MG63 (cell line): ENCODE measurements around the gene ABHD15. TPM values are rescaled to one million over a fixed set of nuclear protein-coding genes. Genes with fewer than 3 reads are reported as not detected.

Experiments
- DNase-seq: peaks from one replicate; pipeline ENCODE4 v3.0.0-alpha.2; 2020
- H3K27me3 ChIP-seq: fragments of 250-450 bp; sonication (Bioruptor Pico); 2 replicates; pipeline ENCODE4 v1.5.1; 2020; ENCODE audit warnings: mild to moderate bottlenecking, moderate library complexity
- H3K36me3 ChIP-seq: fragments of 250-450 bp; sonication (Bioruptor Pico); 2 replicates; pipeline ENCODE4 v1.5.1; 2020; ENCODE audit warnings: mild to moderate bottlenecking, moderate library complexity
- H3K4me3 ChIP-seq: fragments of 250-450 bp; sonication (Bioruptor Pico); 2 replicates; pipeline ENCODE4 v1.5.1; 2020; ENCODE audit warnings: mild to moderate bottlenecking, moderate library complexity
- H3K9me3 ChIP-seq: fragments of 250-450 bp; sonication (Bioruptor Pico); 2 replicates; pipeline ENCODE4 v1.5.1; 2020; ENCODE audit warnings: mild to moderate bottlenecking, moderate library complexity
- total RNA-seq: library from RNA; depleted of rRNA; stranded (reverse); fragments of >200 nt; shearing (Covaris generic); gene quantifications from 2 replicates; pipeline ENCODE4 v1.2.3, GENCODE V29; 2014; ENCODE audit warnings: low replicate concordance

The ABHD15 gene
- total RNA-seq, 1 experiment from 2014 or later = 8.9 TPM

- H3K27me3 ChIP-seq = no peaks in the 10 kb centered on the region
- no peaks in the 10 kb centered on the region for H3K9me3 ChIP-seq
- H3K4me3 ChIP-seq = no peak overlapping the region
- peaks cover 84% of the 10 kb centered on the region for H3K36me3 ChIP-seq
- peak; percentile 44 for DNase-seq
Observed at GRCh38 chr17:29577385-29578211, 10.8 kb upstream of the ABHD15 start.

GRCh38 chr17:29577001-29577370 lies 10.1 kb upstream of the ABHD15 start:
- H3K36me3 ChIP-seq = peaks cover 79% of the 10 kb centered on the region
- no peaks in the 10 kb centered on the region for H3K9me3 ChIP-seq
- no peaks in the 10 kb centered on the region for H3K27me3 ChIP-seq
- no peak for DNase-seq
- H3K4me3 ChIP-seq = no peak overlapping the region

- no peak overlapping the region for H3K4me3 ChIP-seq
- H3K36me3 ChIP-seq = peaks cover 73% of the 10 kb centered on the region
- no peak for DNase-seq
- no peaks in the 10 kb centered on the region for H3K9me3 ChIP-seq
- H3K27me3 ChIP-seq = no peaks in the 10 kb centered on the region
Observed at GRCh38 chr17:29576214-29577000, 9.6 kb upstream of the ABHD15 start.

- no peak overlapping the region for H3K4me3 ChIP-seq
- no peaks in the 10 kb centered on the region for H3K9me3 ChIP-seq
- DNase-seq = no peak
- peaks cover 66% of the 10 kb centered on the region for H3K36me3 ChIP-seq
- no peaks in the 10 kb centered on the region for H3K27me3 ChIP-seq
Observed at GRCh38 chr17:29575511-29576213, 8.8 kb upstream of the ABHD15 start.

- H3K36me3 ChIP-seq = peaks cover 60% of the 10 kb centered on the region
- no peak for DNase-seq
- no peaks in the 10 kb centered on the region for H3K9me3 ChIP-seq
- H3K4me3 ChIP-seq = no peak overlapping the region
- H3K27me3 ChIP-seq = no peaks in the 10 kb centered on the region
Observed at GRCh38 chr17:29574732-29575510, 8.1 kb upstream of the ABHD15 start.

GRCh38 chr17:29573871-29574731 lies 7.3 kb upstream of the ABHD15 start:
- Histone ChIP-seq H3K9me3 (no peaks in the 10 kb centered on the region), H3K4me3 (no peak overlapping the region), H3K27me3 (no peaks in the 10 kb centered on the region), H3K36me3 (peaks cover 52% of the 10 kb centered on the region)
- no peak for DNase-seq

GRCh38 chr17:29573558-29573869 lies 6.7 kb upstream of the ABHD15 start:
- Histone ChIP-seq H3K4me3 (no peak overlapping the region), H3K27me3 (no peaks in the 10 kb centered on the region), H3K36me3 (peaks cover 48% of the 10 kb centered on the region), H3K9me3 (no peaks in the 10 kb centered on the region)
- no peak for DNase-seq

GRCh38 chr17:29572691-29573557 lies 6.1 kb upstream of the ABHD15 start:
- Histone ChIP-seq H3K27me3 (no peaks in the 10 kb centered on the region), H3K4me3 (no peak overlapping the region), H3K9me3 (no peaks in the 10 kb centered on the region), H3K36me3 (peaks cover 43% of the 10 kb centered on the region)
- DNase-seq = no peak

- Histone ChIP-seq H3K36me3 (peaks cover 35% of the 10 kb centered on the region), H3K27me3 (no peaks in the 10 kb centered on the region), H3K4me3 (no peak overlapping the region), H3K9me3 (no peaks in the 10 kb centered on the region)
- no peak for DNase-seq
Observed at GRCh38 chr17:29571883-29572681, 5.2 kb upstream of the ABHD15 start.

- Histone ChIP-seq H3K9me3 (no peaks in the 10 kb centered on the region), H3K36me3 (peaks cover 29% of the 10 kb centered on the region)
Observed at GRCh38 chr17:29571486-29571882, 4.6 kb upstream of the ABHD15 start.

GRCh38 chr17:29570521-29570920 lies 3.7 kb upstream of the ABHD15 start:
- Histone ChIP-seq H3K4me3 (no peak overlapping the region), H3K27me3 (no peaks in the 10 kb centered on the region), H3K36me3 (peaks cover 19% of the 10 kb centered on the region), H3K9me3 (no peaks in the 10 kb centered on the region)
- no peak for DNase-seq

More at GRCh38 chr17:29571486-29571882, 4.6 kb upstream of the ABHD15 start:
- no peaks in the 10 kb centered on the region for H3K27me3 ChIP-seq
- DNase-seq = no peak
- H3K4me3 ChIP-seq = no peak overlapping the region

- Histone ChIP-seq H3K9me3 (no peaks in the 10 kb centered on the region), H3K4me3 (peak overlapping the region; percentile 64), H3K36me3 (peaks cover 10% of the 10 kb centered on the region), H3K27me3 (no peaks in the 10 kb centered on the region)
- DNase-seq = peak; percentile 35
Observed at GRCh38 chr17:29569245-29569950, 2.6 kb upstream of the ABHD15 start.

- H3K27me3 ChIP-seq = no peaks in the 10 kb centered on the region
- DNase-seq = peak; percentile 91
Observed at GRCh38 chr17:29568331-29569244, 1.8 kb upstream of the ABHD15 start, which contains the start of gene TP53I13. Gene TP53I13, plus strand, starts transcription at chr17:29568701. Its CDS starts 58 bp downstream, at chr17:29568759.

More at GRCh38 chr17:29568331-29569244, 1.8 kb upstream of the ABHD15 start, which contains the start of gene TP53I13:
- H3K36me3 ChIP-seq = peaks cover 6% of the 10 kb centered on the region
- no peaks in the 10 kb centered on the region for H3K9me3 ChIP-seq
- H3K4me3 ChIP-seq = peak within 1 kb of the TSS; percentile 64
